Measurements from ENCODE around the gene RSPH6A. TPM values are rescaled to one million over a fixed set of nuclear protein-coding genes. Genes with fewer than 3 reads are reported as not detected.

Gene RSPH6A
- total and polyA plus RNA-seq, 3 donors from 2014 or later: 17.0 to 88.3 (median 20.9) TPM

DNA sequence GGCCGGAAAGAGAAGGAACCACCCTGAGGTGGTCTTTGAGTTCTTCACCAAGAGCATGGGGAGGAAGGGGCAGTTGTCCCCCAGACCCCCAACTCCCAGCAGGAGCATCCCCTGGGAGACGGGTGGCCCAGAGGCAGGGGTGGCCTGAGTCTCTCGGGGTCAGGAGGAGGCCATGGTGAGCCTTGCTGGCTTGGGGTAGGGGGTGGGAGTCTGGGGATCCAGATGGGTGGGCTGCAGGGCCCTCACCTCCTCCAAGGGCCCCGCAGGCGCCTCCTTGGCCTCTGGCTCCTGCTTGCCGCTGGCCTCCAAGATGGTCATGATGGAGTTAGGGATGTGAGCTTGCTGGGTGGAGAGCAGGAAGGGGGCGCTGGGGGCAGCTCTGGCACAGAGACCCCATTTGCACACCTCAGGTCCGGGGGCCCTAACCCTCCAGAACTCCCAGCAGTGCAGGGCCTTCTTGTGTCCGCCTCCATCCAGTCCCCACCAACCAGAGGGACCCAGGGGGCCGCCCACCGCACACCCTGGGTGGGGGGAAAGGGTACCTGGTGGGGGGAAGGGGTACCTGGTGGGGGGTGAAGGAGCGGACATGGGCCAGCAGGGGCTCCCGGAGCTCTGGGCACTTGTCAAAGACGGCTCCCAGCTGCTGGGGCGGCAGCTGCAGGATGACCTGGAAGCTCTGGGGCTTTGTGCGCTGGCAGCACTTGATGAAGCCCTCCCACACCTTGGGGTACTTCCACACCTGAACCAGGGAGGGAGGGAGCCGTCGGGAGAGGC lies 1.3 kb upstream of the RSPH6A start:
- H3K36me3 ChIP-seq (ENCODE audit: low read depth, missing control alignments): no peaks in the 10 kb centered on the region
- WGBS, 2 donors: 48 to 74% methylated on average over 9 to 16 of the region's 18 CpGs
- H3K4me1 ChIP-seq: no peaks in the 10 kb centered on the region
- H3K9me3 ChIP-seq: no peaks in the 10 kb centered on the region
- no peaks in the 10 kb centered on the region for H3K27me3 ChIP-seq
- no peak for DNase-seq
- H3K4me3 ChIP-seq: peak overlapping the region; percentile 31 to 47
- H3K27ac ChIP-seq: no peak overlapping the region
- no peak for TF ChIP-seq POLR2A (IDR thresholded peaks at IDR 0.05)
- TF ChIP-seq CTCF (IDR thresholded peaks at IDR 0.05): no peak
- intact Hi-C loops (cut with DNase I; ENCODE audit: low total_unique reads): no loop called here

GRCh38 chr19:45815481-45816216 lies 541 bp upstream of the RSPH6A start:
- H3K27ac ChIP-seq: no peak overlapping the region
- intact Hi-C loops (cut with DNase I; ENCODE audit: low total_unique reads): no loop called here
- peak; percentile 40 for DNase-seq

GRCh38 chr19:45814166-45814780 lies 835 bp downstream of the RSPH6A start:
- WGBS, 2 donors: 80 to 87% methylated on average over 4 to 11 of the region's 12 CpGs
- intact Hi-C loops (cut with DNase I; ENCODE audit: low total_unique reads): no loop called here
- H3K27ac ChIP-seq: no peak overlapping the region

More at GRCh38 chr19:45815481-45816216, 541 bp upstream of the RSPH6A start:
- H3K9me3 ChIP-seq: no peaks in the 10 kb centered on the region
- H3K4me3 ChIP-seq: peak overlapping the region; percentile 31 to 47
- WGBS, 2 donors: 34 to 47% methylated on average over 37 to 42 of the region's 44 CpGs
- H3K4me1 ChIP-seq: no peaks in the 10 kb centered on the region
- H3K27me3 ChIP-seq: no peaks in the 10 kb centered on the region
- no peak for TF ChIP-seq CTCF (IDR thresholded peaks at IDR 0.05)
- TF ChIP-seq POLR2A (IDR thresholded peaks at IDR 0.05): no peak
- no peaks in the 10 kb centered on the region for H3K36me3 ChIP-seq (ENCODE audit: low read depth, missing control alignments)

GRCh38 chr19:45812297-45812696 lies 2.8 kb downstream of the RSPH6A start:
- no peak for TF ChIP-seq POLR2A (IDR thresholded peaks at IDR 0.05)
- TF ChIP-seq CTCF (IDR thresholded peaks at IDR 0.05): no peak
- no peak overlapping the region for H3K4me3 ChIP-seq
- H3K27me3 ChIP-seq: no peaks in the 10 kb centered on the region
- H3K4me1 ChIP-seq: peaks cover 2% of the 10 kb centered on the region
- WGBS, 2 donors: 93 to 96% methylated on average over 6 of the region's 6 CpGs
- no peak for DNase-seq
- H3K36me3 ChIP-seq (ENCODE audit: low read depth, missing control alignments): no peaks in the 10 kb centered on the region
- intact Hi-C loops (cut with DNase I; ENCODE audit: low total_unique reads): no loop called here
- H3K9me3 ChIP-seq: no peaks in the 10 kb centered on the region
- H3K27ac ChIP-seq: no peak overlapping the region

More at GRCh38 chr19:45814166-45814780, 835 bp downstream of the RSPH6A start:
- no peaks in the 10 kb centered on the region for H3K27me3 ChIP-seq
- no peaks in the 10 kb centered on the region for H3K9me3 ChIP-seq
- no peaks in the 10 kb centered on the region for H3K36me3 ChIP-seq (ENCODE audit: low read depth, missing control alignments)
- TF ChIP-seq CTCF (IDR thresholded peaks at IDR 0.05) (no peak), POLR2A (IDR thresholded peaks at IDR 0.05) (no peak)
- H3K4me3 ChIP-seq: peak overlapping the region in 1 of 2 donors; percentile 47
- no peak for DNase-seq
- peaks cover 2% of the 10 kb centered on the region for H3K4me1 ChIP-seq
